ENCODE data around the gene PAH.

PAH gene

DNA sequence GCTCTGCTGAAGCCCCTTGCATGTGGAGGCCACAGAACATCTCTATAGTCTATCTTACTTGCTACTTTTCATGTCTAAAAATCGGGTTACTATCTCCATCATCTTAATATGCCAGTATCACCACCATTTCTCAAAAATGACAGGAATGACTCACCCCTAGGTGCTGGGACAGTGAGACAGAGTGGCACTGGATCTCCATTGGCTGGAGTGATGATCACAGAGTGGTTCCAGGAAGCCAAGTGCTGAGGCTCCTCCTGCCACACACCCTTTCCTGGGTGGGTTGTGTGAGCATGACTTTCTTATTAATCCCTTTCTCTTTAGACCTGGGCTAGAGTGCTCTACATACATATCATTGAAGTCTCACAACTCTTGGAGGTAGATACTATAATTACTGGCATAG lies 37.1 kb upstream of the PAH start:
- H3K36me3 ChIP-seq (ENCODE audit: control insufficient read depth in 2 of 2, insufficient read depth in 1 of 2, low read length in 2 of 2), result no peaks in the 10 kb centered on the region
- ChIA-PET POLR2A (no interaction called here), CTCF (interaction anchor here (0.6 kb wide), 1 partner anchor 541 kb away, joined by 4 read pairs; no protein-coding TSS in a partner anchor)
- no peak overlapping the region for H3K27ac ChIP-seq (ENCODE audit: extremely low read depth, low read depth, low read length)
- no peaks in the 10 kb centered on the region for H3K9me3 ChIP-seq (ENCODE audit: control insufficient read depth, insufficient read depth, low read depth, low read length)
- TF ChIP-seq, protein P1, sequence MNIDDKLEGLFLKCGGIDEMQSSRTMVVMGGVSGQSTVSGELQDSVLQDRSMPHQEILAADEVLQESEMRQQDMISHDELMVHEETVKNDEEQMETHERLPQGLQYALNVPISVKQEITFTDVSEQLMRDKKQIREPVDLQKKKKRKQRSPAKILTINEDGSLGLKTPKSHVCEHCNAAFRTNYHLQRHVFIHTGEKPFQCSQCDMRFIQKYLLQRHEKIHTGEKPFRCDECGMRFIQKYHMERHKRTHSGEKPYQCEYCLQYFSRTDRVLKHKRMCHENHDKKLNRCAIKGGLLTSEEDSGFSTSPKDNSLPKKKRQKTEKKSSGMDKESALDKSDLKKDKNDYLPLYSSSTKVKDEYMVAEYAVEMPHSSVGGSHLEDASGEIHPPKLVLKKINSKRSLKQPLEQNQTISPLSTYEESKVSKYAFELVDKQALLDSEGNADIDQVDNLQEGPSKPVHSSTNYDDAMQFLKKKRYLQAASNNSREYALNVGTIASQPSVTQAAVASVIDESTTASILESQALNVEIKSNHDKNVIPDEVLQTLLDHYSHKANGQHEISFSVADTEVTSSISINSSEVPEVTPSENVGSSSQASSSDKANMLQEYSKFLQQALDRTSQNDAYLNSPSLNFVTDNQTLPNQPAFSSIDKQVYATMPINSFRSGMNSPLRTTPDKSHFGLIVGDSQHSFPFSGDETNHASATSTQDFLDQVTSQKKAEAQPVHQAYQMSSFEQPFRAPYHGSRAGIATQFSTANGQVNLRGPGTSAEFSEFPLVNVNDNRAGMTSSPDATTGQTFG (tag by site-specific recombination; IDR thresholded peaks at IDR 0.05; ENCODE audit: borderline replicate concordance), result no peak
- TF ChIP-seq ZSCAN16 (tag by site-specific recombination; IDR thresholded peaks at IDR 0.05) (no peak), ZNF658 (tag by site-specific recombination; IDR thresholded peaks at IDR 0.05) (no peak), ZNF830 (tag by site-specific recombination; IDR thresholded peaks at IDR 0.05; ENCODE audit: low read depth) (no peak), ZNF23 (tag by site-specific recombination; IDR thresholded peaks at IDR 0.05; ENCODE audit: borderline replicate concordance) (no peak), ZNF146 (tag by site-specific recombination; IDR thresholded peaks at IDR 0.05) (no peak), ZNF473 (tag by site-specific recombination; IDR thresholded peaks at IDR 0.05) (no peak), SP2 (tag by site-specific recombination; IDR thresholded peaks at IDR 0.05) (no peak), IKZF3 (tag by site-specific recombination; IDR thresholded peaks at IDR 0.05) (no peak), ZNF768 (tag by site-specific recombination; IDR thresholded peaks at IDR 0.05) (no peak), ZEB2 (tag by site-specific recombination; IDR thresholded peaks at IDR 0.05) (no peak), ZNF624 (tag by site-specific recombination; IDR thresholded peaks at IDR 0.05) (no peak)
- TF ChIP-seq, protein P2, sequence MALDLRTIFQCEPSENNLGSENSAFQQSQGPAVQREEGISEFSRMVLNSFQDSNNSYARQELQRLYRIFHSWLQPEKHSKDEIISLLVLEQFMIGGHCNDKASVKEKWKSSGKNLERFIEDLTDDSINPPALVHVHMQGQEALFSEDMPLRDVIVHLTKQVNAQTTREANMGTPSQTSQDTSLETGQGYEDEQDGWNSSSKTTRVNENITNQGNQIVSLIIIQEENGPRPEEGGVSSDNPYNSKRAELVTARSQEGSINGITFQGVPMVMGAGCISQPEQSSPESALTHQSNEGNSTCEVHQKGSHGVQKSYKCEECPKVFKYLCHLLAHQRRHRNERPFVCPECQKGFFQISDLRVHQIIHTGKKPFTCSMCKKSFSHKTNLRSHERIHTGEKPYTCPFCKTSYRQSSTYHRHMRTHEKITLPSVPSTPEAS (tag by site-specific recombination; IDR thresholded peaks at IDR 0.05), result no peak
- TF ChIP-seq, protein P3, sequence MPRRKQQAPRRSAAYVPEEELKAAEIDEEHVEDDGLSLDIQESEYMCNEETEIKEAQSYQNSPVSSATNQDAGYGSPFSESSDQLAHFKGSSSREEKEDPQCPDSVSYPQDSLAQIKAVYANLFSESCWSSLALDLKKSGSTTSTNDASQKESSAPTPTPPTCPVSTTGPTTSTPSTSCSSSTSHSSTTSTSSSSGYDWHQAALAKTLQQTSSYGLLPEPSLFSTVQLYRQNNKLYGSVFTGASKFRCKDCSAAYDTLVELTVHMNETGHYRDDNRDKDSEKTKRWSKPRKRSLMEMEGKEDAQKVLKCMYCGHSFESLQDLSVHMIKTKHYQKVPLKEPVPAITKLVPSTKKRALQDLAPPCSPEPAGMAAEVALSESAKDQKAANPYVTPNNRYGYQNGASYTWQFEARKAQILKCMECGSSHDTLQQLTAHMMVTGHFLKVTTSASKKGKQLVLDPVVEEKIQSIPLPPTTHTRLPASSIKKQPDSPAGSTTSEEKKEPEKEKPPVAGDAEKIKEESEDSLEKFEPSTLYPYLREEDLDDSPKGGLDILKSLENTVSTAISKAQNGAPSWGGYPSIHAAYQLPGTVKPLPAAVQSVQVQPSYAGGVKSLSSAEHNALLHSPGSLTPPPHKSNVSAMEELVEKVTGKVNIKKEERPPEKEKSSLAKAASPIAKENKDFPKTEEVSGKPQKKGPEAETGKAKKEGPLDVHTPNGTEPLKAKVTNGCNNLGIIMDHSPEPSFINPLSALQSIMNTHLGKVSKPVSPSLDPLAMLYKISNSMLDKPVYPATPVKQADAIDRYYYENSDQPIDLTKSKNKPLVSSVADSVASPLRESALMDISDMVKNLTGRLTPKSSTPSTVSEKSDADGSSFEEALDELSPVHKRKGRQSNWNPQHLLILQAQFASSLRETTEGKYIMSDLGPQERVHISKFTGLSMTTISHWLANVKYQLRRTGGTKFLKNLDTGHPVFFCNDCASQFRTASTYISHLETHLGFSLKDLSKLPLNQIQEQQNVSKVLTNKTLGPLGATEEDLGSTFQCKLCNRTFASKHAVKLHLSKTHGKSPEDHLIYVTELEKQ (tag by site-specific recombination; IDR thresholded peaks at IDR 0.05; ENCODE audit: borderline replicate concordance), result no peak
- TF ChIP-seq, protein P4, sequence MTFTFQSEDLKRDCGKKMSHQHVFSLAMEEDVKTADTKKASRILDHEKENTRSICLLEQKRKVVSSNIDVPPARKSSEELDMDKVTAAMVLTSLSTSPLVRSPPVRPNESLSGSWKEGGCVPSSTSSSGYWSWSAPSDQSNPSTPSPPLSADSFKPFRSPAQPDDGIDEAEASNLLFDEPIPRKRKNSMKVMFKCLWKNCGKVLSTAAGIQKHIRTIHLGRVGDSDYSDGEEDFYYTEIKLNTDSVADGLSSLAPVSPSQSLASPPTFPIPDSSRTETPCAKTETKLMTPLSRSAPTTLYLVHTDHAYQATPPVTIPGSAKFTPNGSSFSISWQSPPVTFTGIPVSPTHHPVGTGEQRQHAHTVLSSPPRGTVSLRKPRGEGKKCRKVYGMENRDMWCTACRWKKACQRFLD (tag by site-specific recombination; IDR thresholded peaks at IDR 0.05), result no peak
- TF ChIP-seq, protein P5, sequence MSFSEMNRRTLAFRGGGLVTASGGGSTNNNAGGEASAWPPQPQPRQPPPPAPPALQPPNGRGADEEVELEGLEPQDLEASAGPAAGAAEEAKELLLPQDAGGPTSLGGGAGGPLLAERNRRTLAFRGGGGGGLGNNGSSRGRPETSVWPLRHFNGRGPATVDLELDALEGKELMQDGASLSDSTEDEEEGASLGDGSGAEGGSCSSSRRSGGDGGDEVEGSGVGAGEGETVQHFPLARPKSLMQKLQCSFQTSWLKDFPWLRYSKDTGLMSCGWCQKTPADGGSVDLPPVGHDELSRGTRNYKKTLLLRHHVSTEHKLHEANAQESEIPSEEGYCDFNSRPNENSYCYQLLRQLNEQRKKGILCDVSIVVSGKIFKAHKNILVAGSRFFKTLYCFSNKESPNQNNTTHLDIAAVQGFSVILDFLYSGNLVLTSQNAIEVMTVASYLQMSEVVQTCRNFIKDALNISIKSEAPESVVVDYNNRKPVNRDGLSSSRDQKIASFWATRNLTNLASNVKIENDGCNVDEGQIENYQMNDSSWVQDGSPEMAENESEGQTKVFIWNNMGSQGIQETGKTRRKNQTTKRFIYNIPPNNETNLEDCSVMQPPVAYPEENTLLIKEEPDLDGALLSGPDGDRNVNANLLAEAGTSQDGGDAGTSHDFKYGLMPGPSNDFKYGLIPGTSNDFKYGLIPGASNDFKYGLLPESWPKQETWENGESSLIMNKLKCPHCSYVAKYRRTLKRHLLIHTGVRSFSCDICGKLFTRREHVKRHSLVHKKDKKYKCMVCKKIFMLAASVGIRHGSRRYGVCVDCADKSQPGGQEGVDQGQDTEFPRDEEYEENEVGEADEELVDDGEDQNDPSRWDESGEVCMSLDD (tag by site-specific recombination; IDR thresholded peaks at IDR 0.05), result no peak
- H3K4me1 ChIP-seq (ENCODE audit: control insufficient read depth, insufficient read depth, low read length), result no peaks in the 10 kb centered on the region
- H3K4me3 ChIP-seq (ENCODE audit: low read depth, low read length), result no peak overlapping the region
